Left lung (tissue), 10 donors: ENCODE results near the gene AFG3L2. TPM values are rescaled to one million over a fixed set of nuclear protein-coding genes. Genes with fewer than 3 reads are reported as not detected.
A peak's percentile ranks its signal among the peaks of the same experiment; 100 is the strongest.
"Not testable (repeated sequence)": the region's sequence is repeated elsewhere in the genome, so short reads cannot be mapped to it uniquely, and the experiment has no call there.

Source experiments
- ATAC-seq: fragments of 200-7000 bp; cut with Tn5 transposase; one replicate; pipeline ENCODE4 v1.9.1; 2020; ENCODE audit warnings: moderate library complexity
- DNase-seq, 4 donors: peaks; one replicate each; pipeline ENCODE4 v3.0.0-alpha.2; 2013 to 2020
- H3K27ac ChIP-seq, 2 donors: fragments of 200-600 bp; sonication (generic) in 1 of 2; one replicate each; pipeline versions ENCODE4 v1.5.0 to v1.8.0; 2020 to 2021
- H3K27me3 ChIP-seq, 2 donors: fragments of 200-600 bp; sonication (generic) in 1 of 2; one replicate each; pipeline versions ENCODE4 v1.5.0 to v1.8.0; 2020 to 2021
- H3K36me3 ChIP-seq, 2 donors: fragments of 200-600 bp; sonication (generic) in 1 of 2; one replicate each; pipeline versions ENCODE4 v1.5.0 to v1.8.0; 2020 to 2021
- H3K4me1 ChIP-seq, 2 donors: fragments of 200-600 bp; one replicate each; pipeline ENCODE4 v1.8.0; 2021
- H3K4me3 ChIP-seq, 2 donors: fragments of 200-600 bp; sonication (generic) in 1 of 2; one replicate each; pipeline versions ENCODE4 v1.5.0 to v1.8.0; 2020 to 2021; ENCODE audit warnings: mild to moderate bottlenecking in 1 of 2
- H3K9me3 ChIP-seq, 2 donors: fragments of 200-600 bp; sonication (generic) in 1 of 2; one replicate each; pipeline versions ENCODE4 v1.5.0 to v1.8.0; 2020 to 2021
- CTCF ChIP-seq, 2 donors: fragments of 200-600 bp; sonication (generic) in 1 of 2; IDR thresholded peaks; one replicate each; pipeline versions ENCODE4 v1.5.0 to v1.8.0; 2021; ENCODE audit warnings: antibody characterized with exemption in 2 of 2
- intact Hi-C, 2 donors: fragments of 100-400 bp; cut with DNase I; formaldehyde crosslinking; loops; one replicate each; pipeline versions ENCODE4 v1.11.2 to v1.14.2; 2022
- polyA plus RNA-seq, 6 donors: library from polyadenylated mRNA; unstranded; fragments of 120-200 nt; gene quantifications; one replicate each; pipeline ENCODE4 v1.2.1, GENCODE V29; 2013; ENCODE audit not compliant: insufficient read length in 6 of 6
- total RNA-seq, 2 donors: library from RNA; stranded (reverse); fragmentation: NEBNext Ultra II Directional; extraction: Animal tissue kit (Norgen Biotek cat#: 25700); gene quantifications; one replicate each; pipeline ENCODE4 v1.2.1, GENCODE V29; 2021
- donor health status: DM: no; HTN: yes; CAD: no.
- donor health status: DM: no; HTN: no; CAD: no.

AFG3L2 gene
- total and polyA plus RNA-seq, 8 donors = 30.3 to 48.4 (median 43.9) TPM

DNA sequence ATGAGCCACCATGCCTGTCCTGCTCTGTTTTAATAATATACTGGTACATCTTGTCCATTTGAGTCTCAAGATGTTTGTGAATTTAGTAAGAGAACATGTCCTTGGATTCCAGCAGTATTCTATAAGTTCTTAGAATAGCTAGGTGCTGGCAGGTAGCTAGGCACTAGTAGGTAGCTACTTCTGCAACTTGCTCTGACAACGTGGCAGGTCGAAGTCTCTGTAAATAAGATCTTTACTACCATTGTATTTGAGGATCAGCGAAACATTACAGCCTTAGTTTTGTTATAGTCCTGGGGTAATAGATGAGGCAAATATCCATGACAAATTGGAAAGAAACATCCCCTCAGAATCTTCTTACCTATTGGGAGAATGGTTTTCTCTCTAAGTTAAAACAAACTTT lies 16.5 kb upstream of the AFG3L2 start:
- TF ChIP-seq CTCF (IDR thresholded peaks at IDR 0.05) = no peak
- intact Hi-C loops = loop anchor here in 1 of 2 donors (5.0 kb wide), 1 partner anchor 269 kb away; no protein-coding TSS in a partner anchor
- H3K4me1 ChIP-seq = no peaks in the 10 kb centered on the region
- no peak for DNase-seq
- no peak overlapping the region for H3K4me3 ChIP-seq
- H3K36me3 ChIP-seq = no peaks in the 10 kb centered on the region
- H3K27ac ChIP-seq = no peak overlapping the region
- H3K27me3 ChIP-seq = no peaks in the 10 kb centered on the region
- no peak for ATAC-seq
- H3K9me3 ChIP-seq = no peaks in the 10 kb centered on the region

- Histone ChIP-seq H3K36me3 (no peaks in the 10 kb centered on the region), H3K27ac (no peak overlapping the region), H3K4me1 (no peaks in the 10 kb centered on the region), H3K4me3 (no peak overlapping the region), H3K27me3 (no peaks in the 10 kb centered on the region), H3K9me3 (no peaks in the 10 kb centered on the region)
- peak in 2 of 4 donors; percentile 54 to 75 for DNase-seq
- intact Hi-C loops = loop anchor here in 1 of 2 donors (5.0 kb wide), 1 partner anchor 271 kb away; no protein-coding TSS in a partner anchor
- TF ChIP-seq CTCF (IDR thresholded peaks at IDR 0.05) = peak; percentile 88 to 90
- peak; percentile 98 for ATAC-seq
Observed at GRCh38 chr18:12391487-12392165, 14.6 kb upstream of the AFG3L2 start.

DNA sequence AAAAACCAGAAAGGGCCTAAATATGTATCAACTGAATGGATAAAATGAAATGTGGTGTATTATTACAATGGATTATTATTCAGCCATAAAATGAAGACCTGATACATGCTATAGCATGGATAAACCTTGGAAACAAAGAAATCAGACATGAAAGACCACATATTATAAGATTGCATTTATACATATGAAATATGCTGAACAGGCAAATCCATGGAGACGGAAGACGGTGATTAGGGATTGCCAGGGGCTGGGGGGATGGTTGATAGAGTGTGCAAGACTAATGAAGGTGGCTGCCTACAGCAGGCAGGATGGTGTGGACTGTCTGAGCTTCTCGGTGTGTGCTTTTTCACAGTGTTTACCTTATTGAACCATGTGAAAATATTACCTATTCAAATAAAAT lies 11.4 kb upstream of the AFG3L2 start:
- Histone ChIP-seq H3K9me3 (no peaks in the 10 kb centered on the region), H3K27ac (no peak overlapping the region), H3K4me3 (no peak overlapping the region), H3K36me3 (no peaks in the 10 kb centered on the region), H3K4me1 (no peaks in the 10 kb centered on the region), H3K27me3 (no peaks in the 10 kb centered on the region)
- ATAC-seq = no peak
- intact Hi-C loops = loop anchor here in 1 of 2 donors (10.0 kb wide), 1 partner anchor 276 kb away; no protein-coding TSS in a partner anchor
- DNase-seq = no peak
- no peak for TF ChIP-seq CTCF (IDR thresholded peaks at IDR 0.05)

DNA sequence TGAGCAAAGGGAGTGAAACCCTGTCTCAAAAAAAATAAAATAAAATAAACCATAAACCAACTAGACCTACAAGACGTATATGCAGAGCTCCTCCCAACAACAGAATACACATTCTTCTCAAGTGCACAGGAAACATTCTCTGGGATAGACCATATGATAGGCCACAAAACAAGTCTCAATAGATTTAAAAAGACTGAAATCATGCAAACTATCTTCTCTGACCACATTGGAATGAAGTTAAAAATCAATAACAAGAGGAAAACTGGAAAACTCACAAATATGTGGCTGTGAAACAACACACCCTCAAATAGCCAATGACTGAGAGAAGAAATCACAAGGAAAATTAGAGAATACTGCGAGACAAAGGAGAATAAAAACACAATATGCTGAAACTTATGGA lies 7.2 kb upstream of the AFG3L2 start:
- ATAC-seq = no peak
- H3K4me1 ChIP-seq = no peaks in the 10 kb centered on the region
- intact Hi-C loops = loop anchor here in 1 of 2 donors (10.0 kb wide), 1 partner anchor 281 kb away; no protein-coding TSS in a partner anchor
- H3K4me3 ChIP-seq = no peak overlapping the region
- no peak for TF ChIP-seq CTCF (IDR thresholded peaks at IDR 0.05)
- H3K27me3 ChIP-seq = no peaks in the 10 kb centered on the region
- H3K27ac ChIP-seq = no peak overlapping the region
- DNase-seq = no peak
- no peaks in the 10 kb centered on the region for H3K9me3 ChIP-seq
- H3K36me3 ChIP-seq = no peaks in the 10 kb centered on the region

DNA sequence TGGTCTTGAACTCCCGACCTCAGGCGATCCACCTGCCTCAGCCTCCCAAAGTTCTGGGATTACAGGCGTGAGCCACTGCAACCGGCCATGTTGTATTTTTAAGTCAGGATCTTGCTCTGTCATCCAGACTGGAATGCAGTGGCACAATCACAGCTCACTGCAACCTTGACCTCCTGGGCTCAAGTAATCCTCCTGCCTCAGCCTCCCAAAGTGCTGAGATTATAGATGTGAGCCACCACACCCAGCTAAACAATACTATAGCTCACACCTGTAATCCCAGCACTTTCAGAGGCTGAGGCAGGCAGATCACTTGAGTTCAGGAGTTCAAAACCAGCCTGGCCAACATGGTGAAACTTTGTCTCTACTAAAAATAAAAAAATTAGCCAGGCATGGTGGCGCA lies 6.7 kb upstream of the AFG3L2 start:
- intact Hi-C loops = loop anchor here in 1 of 2 donors (10.0 kb wide), 1 partner anchor 281 kb away; no protein-coding TSS in a partner anchor
- H3K36me3 ChIP-seq, H3K4me3 ChIP-seq, H3K27ac ChIP-seq, H3K9me3 ChIP-seq, DNase-seq, H3K27me3 ChIP-seq, ATAC-seq, H3K4me1 ChIP-seq: not testable (repeated sequence)

- not testable (repeated sequence) for H3K4me1 ChIP-seq, H3K9me3 ChIP-seq, H3K27me3 ChIP-seq, H3K27ac ChIP-seq, H3K36me3 ChIP-seq, H3K4me3 ChIP-seq, ATAC-seq, DNase-seq
- intact Hi-C loops = loop anchor here in 1 of 2 donors (10.0 kb wide), 1 partner anchor 282 kb away; no protein-coding TSS in a partner anchor
Observed at GRCh38 chr18:12382221-12382814, 5.3 kb upstream of the AFG3L2 start.

- peak overlapping the region; percentile 79 to 95 for H3K27ac ChIP-seq
- DNase-seq, H3K36me3 ChIP-seq, H3K27me3 ChIP-seq, H3K9me3 ChIP-seq, intact Hi-C loops, ATAC-seq: not testable (repeated sequence)
- peak overlapping the region in 1 of 2 donors; percentile 83 for H3K4me3 ChIP-seq
- peaks cover 13 to 33% of the 10 kb centered on the region in 2 donors for H3K4me1 ChIP-seq
Observed at GRCh38 chr18:12378198-12378558, 1.2 kb upstream of the AFG3L2 start.
